H1 (cell line): ENCODE measurements around the gene CADM1. TPM values are rescaled to one million over a fixed set of nuclear protein-coding genes. Genes with fewer than 3 reads are reported as not detected.

Experiments used
- RBBP5 ChIP-seq: IDR thresholded peaks from 2 replicates; pipeline ENCODE4 v1.7.1; 2012; ENCODE audit warnings: low read depth, mild to moderate bottlenecking, inconsistent platforms, low read length, moderate library complexity, borderline replicate concordance
- polyA plus RNA-seq, 7 experiments: library from polyadenylated mRNA; depleted of rRNA in 3 of 7; stranded (reverse) in 5 of 7; unstranded in 2 of 7; fragments of >200 nt in 5 of 7; fragments of 200-250 nt in 2 of 7; gene quantifications; 1 replicate in 5 of 7; 2 replicates in 1 of 7; 4 replicates in 1 of 7; pipeline versions ENCODE4 v1.2.1 to v1.2.3, GENCODE V29; 2011 to 2013; ENCODE audit warnings: missing spikeins in 2 of 7, mixed read lengths in 2 of 7
- total RNA-seq: library from RNA; stranded (reverse); fragmentation: NEBNext Ultra II Directional; extraction: Animal tissue kit (Norgen Biotek cat#: 25700); gene quantifications from 2 replicates; pipeline ENCODE4 v1.2.1, GENCODE V29; 2021
- TF ChIP-seq, protein P1 (sequence below): fragments of 300-600 bp; sonication (generic); IDR thresholded peaks from 2 replicates; pipeline ENCODE4 v1.7.1; 2012; ENCODE audit warnings: low read length, moderate library complexity, mild to moderate bottlenecking, inconsistent platforms; ENCODE audit not compliant: insufficient replicate concordance

The CADM1 gene
- total and polyA plus RNA-seq, 2 of the 8 experiments (the other 6 are each of a cell fraction or from before 2014, with no cell fraction given), result 8.3 to 25.3 TPM

DNA sequence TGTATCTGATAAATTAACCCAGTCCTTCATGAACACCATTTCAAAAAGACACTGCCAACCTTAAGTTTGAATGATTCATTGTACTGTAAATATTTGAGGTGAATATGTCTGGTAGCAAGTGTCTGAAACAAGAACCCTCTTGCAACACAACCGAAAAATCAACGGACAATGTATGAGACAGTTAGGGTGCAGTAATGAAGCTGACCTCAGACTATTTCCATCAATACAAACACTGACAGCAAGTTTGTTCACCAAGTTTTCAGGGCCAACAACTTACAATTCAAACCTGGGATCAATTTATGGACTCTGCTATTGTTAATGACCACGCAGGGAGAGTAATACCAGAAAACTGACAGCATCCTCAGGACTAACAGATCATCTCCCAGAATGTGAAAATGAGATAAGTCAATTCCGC is 126.3 kb downstream of the CADM1 start (continued):
- TF ChIP-seq, protein P1, sequence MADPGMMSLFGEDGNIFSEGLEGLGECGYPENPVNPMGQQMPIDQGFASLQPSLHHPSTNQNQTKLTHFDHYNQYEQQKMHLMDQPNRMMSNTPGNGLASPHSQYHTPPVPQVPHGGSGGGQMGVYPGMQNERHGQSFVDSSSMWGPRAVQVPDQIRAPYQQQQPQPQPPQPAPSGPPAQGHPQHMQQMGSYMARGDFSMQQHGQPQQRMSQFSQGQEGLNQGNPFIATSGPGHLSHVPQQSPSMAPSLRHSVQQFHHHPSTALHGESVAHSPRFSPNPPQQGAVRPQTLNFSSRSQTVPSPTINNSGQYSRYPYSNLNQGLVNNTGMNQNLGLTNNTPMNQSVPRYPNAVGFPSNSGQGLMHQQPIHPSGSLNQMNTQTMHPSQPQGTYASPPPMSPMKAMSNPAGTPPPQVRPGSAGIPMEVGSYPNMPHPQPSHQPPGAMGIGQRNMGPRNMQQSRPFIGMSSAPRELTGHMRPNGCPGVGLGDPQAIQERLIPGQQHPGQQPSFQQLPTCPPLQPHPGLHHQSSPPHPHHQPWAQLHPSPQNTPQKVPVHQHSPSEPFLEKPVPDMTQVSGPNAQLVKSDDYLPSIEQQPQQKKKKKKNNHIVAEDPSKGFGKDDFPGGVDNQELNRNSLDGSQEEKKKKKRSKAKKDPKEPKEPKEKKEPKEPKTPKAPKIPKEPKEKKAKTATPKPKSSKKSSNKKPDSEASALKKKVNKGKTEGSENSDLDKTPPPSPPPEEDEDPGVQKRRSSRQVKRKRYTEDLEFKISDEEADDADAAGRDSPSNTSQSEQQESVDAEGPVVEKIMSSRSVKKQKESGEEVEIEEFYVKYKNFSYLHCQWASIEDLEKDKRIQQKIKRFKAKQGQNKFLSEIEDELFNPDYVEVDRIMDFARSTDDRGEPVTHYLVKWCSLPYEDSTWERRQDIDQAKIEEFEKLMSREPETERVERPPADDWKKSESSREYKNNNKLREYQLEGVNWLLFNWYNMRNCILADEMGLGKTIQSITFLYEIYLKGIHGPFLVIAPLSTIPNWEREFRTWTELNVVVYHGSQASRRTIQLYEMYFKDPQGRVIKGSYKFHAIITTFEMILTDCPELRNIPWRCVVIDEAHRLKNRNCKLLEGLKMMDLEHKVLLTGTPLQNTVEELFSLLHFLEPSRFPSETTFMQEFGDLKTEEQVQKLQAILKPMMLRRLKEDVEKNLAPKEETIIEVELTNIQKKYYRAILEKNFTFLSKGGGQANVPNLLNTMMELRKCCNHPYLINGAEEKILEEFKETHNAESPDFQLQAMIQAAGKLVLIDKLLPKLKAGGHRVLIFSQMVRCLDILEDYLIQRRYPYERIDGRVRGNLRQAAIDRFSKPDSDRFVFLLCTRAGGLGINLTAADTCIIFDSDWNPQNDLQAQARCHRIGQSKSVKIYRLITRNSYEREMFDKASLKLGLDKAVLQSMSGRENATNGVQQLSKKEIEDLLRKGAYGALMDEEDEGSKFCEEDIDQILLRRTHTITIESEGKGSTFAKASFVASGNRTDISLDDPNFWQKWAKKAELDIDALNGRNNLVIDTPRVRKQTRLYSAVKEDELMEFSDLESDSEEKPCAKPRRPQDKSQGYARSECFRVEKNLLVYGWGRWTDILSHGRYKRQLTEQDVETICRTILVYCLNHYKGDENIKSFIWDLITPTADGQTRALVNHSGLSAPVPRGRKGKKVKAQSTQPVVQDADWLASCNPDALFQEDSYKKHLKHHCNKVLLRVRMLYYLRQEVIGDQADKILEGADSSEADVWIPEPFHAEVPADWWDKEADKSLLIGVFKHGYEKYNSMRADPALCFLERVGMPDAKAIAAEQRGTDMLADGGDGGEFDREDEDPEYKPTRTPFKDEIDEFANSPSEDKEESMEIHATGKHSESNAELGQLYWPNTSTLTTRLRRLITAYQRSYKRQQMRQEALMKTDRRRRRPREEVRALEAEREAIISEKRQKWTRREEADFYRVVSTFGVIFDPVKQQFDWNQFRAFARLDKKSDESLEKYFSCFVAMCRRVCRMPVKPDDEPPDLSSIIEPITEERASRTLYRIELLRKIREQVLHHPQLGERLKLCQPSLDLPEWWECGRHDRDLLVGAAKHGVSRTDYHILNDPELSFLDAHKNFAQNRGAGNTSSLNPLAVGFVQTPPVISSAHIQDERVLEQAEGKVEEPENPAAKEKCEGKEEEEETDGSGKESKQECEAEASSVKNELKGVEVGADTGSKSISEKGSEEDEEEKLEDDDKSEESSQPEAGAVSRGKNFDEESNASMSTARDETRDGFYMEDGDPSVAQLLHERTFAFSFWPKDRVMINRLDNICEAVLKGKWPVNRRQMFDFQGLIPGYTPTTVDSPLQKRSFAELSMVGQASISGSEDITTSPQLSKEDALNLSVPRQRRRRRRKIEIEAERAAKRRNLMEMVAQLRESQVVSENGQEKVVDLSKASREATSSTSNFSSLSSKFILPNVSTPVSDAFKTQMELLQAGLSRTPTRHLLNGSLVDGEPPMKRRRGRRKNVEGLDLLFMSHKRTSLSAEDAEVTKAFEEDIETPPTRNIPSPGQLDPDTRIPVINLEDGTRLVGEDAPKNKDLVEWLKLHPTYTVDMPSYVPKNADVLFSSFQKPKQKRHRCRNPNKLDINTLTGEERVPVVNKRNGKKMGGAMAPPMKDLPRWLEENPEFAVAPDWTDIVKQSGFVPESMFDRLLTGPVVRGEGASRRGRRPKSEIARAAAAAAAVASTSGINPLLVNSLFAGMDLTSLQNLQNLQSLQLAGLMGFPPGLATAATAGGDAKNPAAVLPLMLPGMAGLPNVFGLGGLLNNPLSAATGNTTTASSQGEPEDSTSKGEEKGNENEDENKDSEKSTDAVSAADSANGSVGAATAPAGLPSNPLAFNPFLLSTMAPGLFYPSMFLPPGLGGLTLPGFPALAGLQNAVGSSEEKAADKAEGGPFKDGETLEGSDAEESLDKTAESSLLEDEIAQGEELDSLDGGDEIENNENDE, result no peak
- TF ChIP-seq RBBP5, result no peak
- TF ChIP-seq, all 59 proteins: peak for 0
